GM23338 (cell line): ENCODE data around the gene CMIP. TPM values are rescaled to one million over a fixed set of nuclear protein-coding genes. Genes with fewer than 3 reads are reported as not detected.

Experiments
- ATAC-seq: fragments of 200-7000 bp; cut with Tn5 transposase; 3 replicates; pipeline ENCODE4 v1.9.1; 2020
- DNase-seq: peaks from one replicate; pipeline ENCODE4 v3.0.0-alpha.2; 2015; ENCODE audit warnings: low spot score
- H2AFZ ChIP-seq: fragments of 200-600 bp; sonication (generic); 2 replicates; pipeline ENCODE4 v1.8.0; 2016; ENCODE audit warnings: antibody characterized with exemption, mild to moderate bottlenecking, moderate library complexity
- H3F3A ChIP-seq: fragments of 200-600 bp; sonication (generic); replicated peaks from 2 replicates; pipeline ENCODE4 v1.8.0; 2017; ENCODE audit warnings: antibody characterized with exemption, mixed run types, low read depth
- H3K27ac ChIP-seq: fragments of 200-600 bp; sonication (generic); 2 replicates; pipeline ENCODE4 v1.6.1; 2016; ENCODE audit warnings: low read depth
- H3K27me3 ChIP-seq: fragments of 200-600 bp; sonication (generic); 2 replicates; pipeline ENCODE4 v1.8.0; 2016; ENCODE audit warnings: mild to moderate bottlenecking, mixed run types, moderate library complexity; ENCODE audit not compliant: insufficient read depth
- H3K36me3 ChIP-seq: fragments of 200-600 bp; sonication (generic); 2 replicates; pipeline ENCODE4 v1.8.0; 2016; ENCODE audit warnings: mild to moderate bottlenecking; ENCODE audit not compliant: insufficient read depth
- H3K4me1 ChIP-seq: fragments of 200-600 bp; sonication (generic); 2 replicates; pipeline ENCODE4 v1.8.0; 2016; ENCODE audit warnings: mild to moderate bottlenecking, moderate library complexity; ENCODE audit not compliant: insufficient read depth
- H3K4me2 ChIP-seq: fragments of 200-600 bp; sonication (generic); 2 replicates; pipeline ENCODE4 v1.7.1; 2017; ENCODE audit warnings: mixed run types
- H3K4me3 ChIP-seq: fragments of 200-600 bp; sonication (generic); 2 replicates; pipeline ENCODE4 v1.6.1; 2016; ENCODE audit warnings: mixed run types
- H3K79me2 ChIP-seq: fragments of 200-600 bp; sonication (generic); replicated peaks from 2 replicates; pipeline ENCODE4 v1.8.0; 2017; ENCODE audit warnings: mild to moderate bottlenecking; ENCODE audit not compliant: insufficient read depth
- H3K9me2 ChIP-seq: fragments of 200-600 bp; sonication (generic); 2 replicates; pipeline ENCODE4 v1.8.0; 2017; ENCODE audit not compliant: insufficient read depth
- H4K20me1 ChIP-seq: fragments of 200-600 bp; sonication (generic); replicated peaks from 2 replicates; pipeline ENCODE4 v1.8.0; 2017; ENCODE audit warnings: mild to moderate bottlenecking; ENCODE audit not compliant: insufficient read depth
- H3K27ac Mint-ChIP-seq: 2 replicates; pipeline ENCODE4 v1.8.0; 2020; ENCODE audit warnings: inconsistent platforms, mild to moderate bottlenecking, moderate library complexity, mixed read lengths
- H3K27me3 Mint-ChIP-seq: 3 replicates; pipeline ENCODE4 v1.8.0; 2022; ENCODE audit warnings: low read depth, mild to moderate bottlenecking, moderate library complexity, mixed read lengths, inconsistent platforms; ENCODE audit not compliant: insufficient read depth, poor library complexity
- H3K36me3 Mint-ChIP-seq: 3 replicates; pipeline ENCODE4 v1.8.0; 2021; ENCODE audit warnings: low read depth, mild to moderate bottlenecking, inconsistent platforms, moderate library complexity, mixed read lengths
- H3K4me1 Mint-ChIP-seq: 3 replicates; pipeline ENCODE4 v1.8.0; 2020; ENCODE audit warnings: mild to moderate bottlenecking, inconsistent platforms, mixed read lengths
- H3K4me3 Mint-ChIP-seq: 3 replicates; pipeline ENCODE4 v1.8.0; 2021; ENCODE audit warnings: moderate library complexity, mild to moderate bottlenecking, inconsistent platforms, mixed read lengths
- H3K9me3 Mint-ChIP-seq: 3 replicates; pipeline ENCODE4 v1.8.0; 2020; ENCODE audit warnings: moderate library complexity, mild to moderate bottlenecking, inconsistent platforms, mixed read lengths
- CREB1 ChIP-seq: fragments of 250-450 bp; sonication (Bioruptor Pico); IDR thresholded peaks from 2 replicates; pipeline ENCODE4 v1.5.0; 2020; ENCODE audit warnings: low read depth, mild to moderate bottlenecking, moderate library complexity
- CTCF ChIP-seq, 2 experiments: fragments of 200-600 bp in 1 of 2; sonication (generic) in 1 of 2; conservative IDR thresholded peaks; 2 replicates each; pipeline versions ENCODE4 v1.5.1 to v1.6.1; 2016 to 2017; ENCODE audit warnings: antibody characterized with exemption in 2 of 2, low read depth in 2 of 2, mild to moderate bottlenecking in 2 of 2, moderate library complexity in 1 of 2
- ETS1 ChIP-seq: IDR thresholded peaks from 2 replicates; pipeline ENCODE4 v1.6.1; 2016; ENCODE audit warnings: antibody characterized with exemption
- EZH2 ChIP-seq: fragments of 200-600 bp; sonication (generic); IDR thresholded peaks from one replicate; pipeline ENCODE4 v1.8.0; 2017; ENCODE audit warnings: antibody characterized with exemption, mild to moderate bottlenecking, low read depth; ENCODE audit not compliant: unreplicated experiment
- EZH2phosphoT487 ChIP-seq: fragments of 200-600 bp; sonication (generic); IDR thresholded peaks from one replicate; pipeline ENCODE4 v1.8.1; 2018; ENCODE audit warnings: antibody characterized with exemption; ENCODE audit not compliant: unreplicated experiment
- JUNB ChIP-seq: IDR thresholded peaks from one replicate; pipeline ENCODE4 v1.6.1; 2016; ENCODE audit warnings: antibody characterized with exemption; ENCODE audit not compliant: unreplicated experiment
- NANOG ChIP-seq: IDR thresholded peaks from 2 replicates; pipeline ENCODE4 v1.6.1; 2016; ENCODE audit warnings: antibody characterized with exemption, borderline replicate concordance
- POLR2AphosphoS5 ChIP-seq: IDR thresholded peaks from 2 replicates; pipeline ENCODE4 v1.6.1; 2016; ENCODE audit warnings: antibody characterized with exemption, low read depth
- REST ChIP-seq: IDR thresholded peaks from one replicate; pipeline ENCODE4 v1.6.1; 2018; ENCODE audit warnings: antibody characterized with exemption; ENCODE audit not compliant: unreplicated experiment
- STAT1 ChIP-seq: IDR thresholded peaks from one replicate; pipeline ENCODE4 v1.6.1; 2016; ENCODE audit warnings: antibody characterized with exemption; ENCODE audit not compliant: unreplicated experiment
- ZNF114 ChIP-seq: fragments of 250-450 bp; sonication (Bioruptor Pico); IDR thresholded peaks from 2 replicates; pipeline ENCODE4 v1.5.0; 2020; ENCODE audit warnings: mild to moderate bottlenecking, moderate library complexity
- ZNF331 ChIP-seq: fragments of 250-450 bp; sonication (Bioruptor Pico); IDR thresholded peaks from 2 replicates; pipeline ENCODE4 v1.5.0; 2020; ENCODE audit warnings: low read depth, mild to moderate bottlenecking, moderate library complexity
- ZNF462 ChIP-seq: fragments of 250-450 bp; sonication (Bioruptor Pico); IDR thresholded peaks from 2 replicates; pipeline ENCODE4 v1.5.0; 2020; ENCODE audit warnings: mild to moderate bottlenecking, moderate library complexity
- polyA plus RNA-seq: library from polyadenylated mRNA; unstranded; fragments of >200 nt; fragmentation: Nextera tagmentation; extraction: Ambion mirVana; gene quantifications from 2 replicates; pipeline ENCODE4 v1.2.1, GENCODE V29; 2016
- total RNA-seq: library from RNA; depleted of rRNA; stranded (reverse); fragments of >200 nt; shearing (Covaris generic); gene quantifications from 2 replicates; pipeline ENCODE4 v1.2.3, GENCODE V29; 2014

CMIP gene
- total and polyA plus RNA-seq, 2 experiments from 2014 or later: 9.5 to 62.3 TPM

GRCh38 chr16:81442916-81443687, 1.5 kb upstream of the CMIP start:
- H3K36me3 Mint-ChIP-seq: peaks cover 4% of the 10 kb centered on the region; the same call in 1 of the 3 replicates
- peaks cover 30% of the 10 kb centered on the region for H3K79me2 ChIP-seq
- H3K27me3 Mint-ChIP-seq: peaks cover 16% of the 10 kb centered on the region

More at GRCh38 chr16:81442916-81443687, 1.5 kb upstream of the CMIP start:
- Mint-ChIP-seq H3K4me1 (peaks cover 32% of the 10 kb centered on the region), H3K4me3 (peak overlapping the region; percentile 72), H3K9me3 (no peaks in the 10 kb centered on the region), H3K27ac (no peak overlapping the region; the same call in 1 of the 2 replicates)
- Histone ChIP-seq H3K4me2 (peak overlapping the region; percentile 90), H4K20me1 (peaks cover 21% of the 10 kb centered on the region), H3K4me1 (peaks cover 25% of the 10 kb centered on the region), H3K27ac (no peak overlapping the region), H3F3A (peaks cover 8% of the 10 kb centered on the region; the same call in 1 of the 2 replicates), H3K27me3 (0 out of 2 replicates have a peak, but pooled peaks cover 5% of the 10 kb centered on the region), H2AFZ (peak overlapping the region; percentile 83; the same call in 1 of the 2 replicates), H3K4me3 (peak overlapping the region; percentile 80; the same call in 1 of the 2 replicates), H3K9me2 (no peaks in the 10 kb centered on the region), H3K36me3 (no peaks in the 10 kb centered on the region)
- DNase-seq (no peak), ATAC-seq (no peak)
- TF ChIP-seq ZNF462 (CRISPR knock-in tag) (no peak), NANOG (no peak), CTCF (conservative IDR thresholded peaks at IDR 0.05; ENCODE audit: low read depth in 2 of 2) (no peak), STAT1 (no peak), JUNB (no peak), REST (no peak), CREB1 (no peak), ETS1 (no peak), EZH2 (no peak), ZNF331 (CRISPR knock-in tag) (no peak), ZNF114 (no peak), EZH2phosphoT487 (no peak), POLR2AphosphoS5 (no peak)
